GM23338 (cell line): Measurements from ENCODE around the gene PLA2G1B.

Source experiments
- CREB1 ChIP-seq: fragments of 250-450 bp; sonication (Bioruptor Pico); IDR thresholded peaks from 2 replicates; pipeline ENCODE4 v1.5.0; 2020; ENCODE audit warnings: low read depth, mild to moderate bottlenecking, moderate library complexity
- EZH2 ChIP-seq: fragments of 200-600 bp; sonication (generic); IDR thresholded peaks from one replicate; pipeline ENCODE4 v1.8.0; 2017; ENCODE audit warnings: antibody characterized with exemption, mild to moderate bottlenecking, low read depth; ENCODE audit not compliant: unreplicated experiment
- STAT1 ChIP-seq: IDR thresholded peaks from one replicate; pipeline ENCODE4 v1.6.1; 2016; ENCODE audit warnings: antibody characterized with exemption; ENCODE audit not compliant: unreplicated experiment
- ZNF462 ChIP-seq: fragments of 250-450 bp; sonication (Bioruptor Pico); IDR thresholded peaks from 2 replicates; pipeline ENCODE4 v1.5.0; 2020; ENCODE audit warnings: mild to moderate bottlenecking, moderate library complexity
- TF ChIP-seq, protein P1 (sequence below), 2 experiments: fragments of 200-600 bp in 1 of 2; sonication (generic) in 1 of 2; conservative IDR thresholded peaks; 2 replicates each; pipeline versions ENCODE4 v1.5.1 to v1.6.1; 2016 to 2017; ENCODE audit warnings: antibody characterized with exemption in 2 of 2, low read depth in 2 of 2, mild to moderate bottlenecking in 2 of 2, moderate library complexity in 1 of 2

- TF ChIP-seq, protein P1, sequence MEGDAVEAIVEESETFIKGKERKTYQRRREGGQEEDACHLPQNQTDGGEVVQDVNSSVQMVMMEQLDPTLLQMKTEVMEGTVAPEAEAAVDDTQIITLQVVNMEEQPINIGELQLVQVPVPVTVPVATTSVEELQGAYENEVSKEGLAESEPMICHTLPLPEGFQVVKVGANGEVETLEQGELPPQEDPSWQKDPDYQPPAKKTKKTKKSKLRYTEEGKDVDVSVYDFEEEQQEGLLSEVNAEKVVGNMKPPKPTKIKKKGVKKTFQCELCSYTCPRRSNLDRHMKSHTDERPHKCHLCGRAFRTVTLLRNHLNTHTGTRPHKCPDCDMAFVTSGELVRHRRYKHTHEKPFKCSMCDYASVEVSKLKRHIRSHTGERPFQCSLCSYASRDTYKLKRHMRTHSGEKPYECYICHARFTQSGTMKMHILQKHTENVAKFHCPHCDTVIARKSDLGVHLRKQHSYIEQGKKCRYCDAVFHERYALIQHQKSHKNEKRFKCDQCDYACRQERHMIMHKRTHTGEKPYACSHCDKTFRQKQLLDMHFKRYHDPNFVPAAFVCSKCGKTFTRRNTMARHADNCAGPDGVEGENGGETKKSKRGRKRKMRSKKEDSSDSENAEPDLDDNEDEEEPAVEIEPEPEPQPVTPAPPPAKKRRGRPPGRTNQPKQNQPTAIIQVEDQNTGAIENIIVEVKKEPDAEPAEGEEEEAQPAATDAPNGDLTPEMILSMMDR (conservative IDR thresholded peaks at IDR 0.05; ENCODE audit: low read depth in 2 of 2) = no peak
- TF ChIP-seq EZH2 = no peak
- TF ChIP-seq CREB1 (CRISPR knock-in tag) = no peak
- TF ChIP-seq STAT1 = no peak
- TF ChIP-seq ZNF462 (CRISPR knock-in tag) = no peak
Measured at GRCh38 chr12:120359128-120359527, 31.5 kb upstream of the PLA2G1B start.
